ENCODE data around the gene SLC7A5.
A peak's percentile ranks its signal among the peaks of the same experiment; 100 is the strongest.

Gene SLC7A5

DNA sequence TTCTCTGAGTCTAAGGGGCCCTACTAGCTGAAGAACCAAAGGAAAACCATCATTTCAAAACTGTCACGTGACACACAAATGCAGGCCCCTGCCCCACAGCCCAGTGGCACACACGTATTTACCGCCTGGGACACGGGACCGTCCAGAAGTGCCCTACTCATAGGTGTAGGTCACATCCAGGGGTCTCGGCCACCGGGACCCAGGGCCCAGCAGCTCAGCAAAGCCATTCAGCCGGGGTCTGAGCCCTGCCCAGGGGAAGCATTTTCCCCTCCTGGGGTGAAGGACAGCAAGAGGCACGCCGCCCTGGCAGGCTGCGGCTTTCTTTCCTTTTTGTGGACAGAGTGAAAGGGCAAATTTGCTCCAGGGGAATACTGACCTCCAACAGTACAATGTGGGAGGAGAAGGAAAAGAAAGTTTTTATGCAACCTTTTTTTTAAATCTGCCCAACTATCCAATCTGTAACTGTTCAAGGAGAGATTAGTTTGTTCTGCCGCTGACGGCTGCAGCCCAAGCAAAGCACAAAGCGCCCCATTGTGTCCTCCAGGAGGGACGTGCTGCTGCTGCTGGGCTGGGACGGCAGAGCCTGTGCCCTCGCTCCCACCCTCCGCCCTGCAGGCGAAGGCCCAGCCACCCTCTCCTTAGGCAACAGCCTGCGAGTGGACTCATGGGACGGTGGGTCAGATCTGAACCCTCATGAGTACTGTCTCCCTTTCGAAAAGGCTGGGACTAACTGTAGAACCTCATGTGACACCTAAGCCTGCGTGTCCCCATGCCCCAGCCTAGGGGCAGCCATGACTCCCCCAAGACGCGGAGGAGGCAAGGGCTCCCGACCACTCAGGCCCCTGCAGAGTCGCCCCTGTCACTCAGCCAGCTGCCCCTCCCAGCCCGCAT, 21.3 kb downstream of the SLC7A5 start:
- Histone ChIP-seq H3K4me2 (peak overlapping the region; percentile 81), H3K27ac (peak overlapping the region; percentile 56), H3K4me3 (no peak overlapping the region), H3K4me1 (peaks cover 100% of the 10 kb centered on the region), H3K36me3 (peaks cover 97% of the 10 kb centered on the region), H3K9ac (peak overlapping the region; percentile 55; the same call in 1 of the 2 replicates), H4K20me1 (peaks cover 100% of the 10 kb centered on the region), H3K9me3 (no peaks in the 10 kb centered on the region), H3K27me3 (no peaks in the 10 kb centered on the region)
- TF ChIP-seq Cebpa-rat (IDR thresholded peaks at IDR 0.05): no peak

DNA sequence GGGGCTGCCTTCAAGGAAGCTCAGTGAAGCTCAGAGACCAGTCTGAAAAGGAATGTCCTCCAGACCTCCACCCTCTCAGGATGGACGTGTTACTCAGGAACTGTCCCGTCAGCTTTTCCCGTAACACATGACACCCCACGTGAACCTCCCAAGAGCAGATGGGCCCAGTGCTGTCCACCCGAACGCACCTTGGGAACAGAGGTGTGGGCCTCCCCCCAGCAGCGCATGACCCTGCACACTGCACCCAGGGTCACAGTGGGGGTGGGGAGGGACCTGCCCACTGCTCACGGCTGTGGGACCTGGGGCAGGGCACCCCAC, 21.9 kb downstream of the SLC7A5 start:
- peaks cover 100% of the 10 kb centered on the region for H3K4me1 ChIP-seq
- no peaks in the 10 kb centered on the region for H3K9me3 ChIP-seq
- peak overlapping the region; percentile 81 for H3K4me2 ChIP-seq
- H3K4me3 ChIP-seq: no peak overlapping the region
- H3K27ac ChIP-seq: peak overlapping the region; percentile 56
- H3K9ac ChIP-seq: peak overlapping the region; percentile 55
- no peaks in the 10 kb centered on the region for H3K27me3 ChIP-seq
- peaks cover 97% of the 10 kb centered on the region for H3K36me3 ChIP-seq
- H4K20me1 ChIP-seq: peaks cover 100% of the 10 kb centered on the region
- no peak for TF ChIP-seq Cebpa-rat (IDR thresholded peaks at IDR 0.05)

DNA sequence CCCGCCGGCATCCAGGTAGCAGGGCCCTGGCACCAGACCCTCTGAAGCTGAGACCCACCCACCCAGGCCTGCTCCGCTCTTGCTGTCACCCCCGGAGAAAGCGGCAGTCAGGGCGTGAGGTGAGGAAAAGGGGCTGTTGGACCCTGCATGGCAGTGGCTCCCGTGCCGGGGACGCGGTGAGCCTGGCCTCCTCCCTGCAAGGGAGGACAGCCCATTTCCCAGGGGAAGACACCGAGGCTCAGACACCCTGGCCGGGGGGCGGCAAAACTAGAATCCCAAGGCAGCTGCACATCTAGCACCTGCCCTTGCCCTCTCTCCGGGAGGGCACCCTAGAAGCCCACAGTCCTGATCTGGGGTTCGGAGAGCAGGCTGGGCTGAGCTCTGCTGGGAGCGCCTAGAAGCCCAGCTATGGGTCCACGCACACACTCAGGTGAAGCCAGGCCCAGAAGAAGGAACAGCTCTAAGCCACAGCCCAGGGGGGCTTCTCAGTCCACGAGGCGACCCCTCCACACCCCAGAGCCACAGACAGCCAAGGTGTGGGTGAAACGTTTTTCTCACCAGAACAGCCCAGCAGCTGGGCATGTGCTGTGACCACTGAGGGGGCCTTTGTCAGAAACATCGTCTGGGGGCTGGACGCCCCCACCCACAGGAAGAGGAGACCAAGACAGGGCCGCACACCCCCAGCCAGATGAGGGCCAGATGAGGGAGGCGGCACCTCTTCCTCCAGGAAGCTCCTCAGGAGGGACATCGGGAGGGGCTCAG, 22.4 kb downstream of the SLC7A5 start:
- Histone ChIP-seq H3K4me2 (peak overlapping the region; percentile 81), H3K36me3 (peaks cover 97% of the 10 kb centered on the region), H3K4me1 (peaks cover 100% of the 10 kb centered on the region), H3K27me3 (no peaks in the 10 kb centered on the region), H3K4me3 (no peak overlapping the region), H3K9me3 (no peaks in the 10 kb centered on the region), H3K9ac (peak overlapping the region; percentile 55), H4K20me1 (peaks cover 100% of the 10 kb centered on the region), H3K27ac (peak overlapping the region; percentile 56)
- no peak for TF ChIP-seq Cebpa-rat (IDR thresholded peaks at IDR 0.05)

DNA sequence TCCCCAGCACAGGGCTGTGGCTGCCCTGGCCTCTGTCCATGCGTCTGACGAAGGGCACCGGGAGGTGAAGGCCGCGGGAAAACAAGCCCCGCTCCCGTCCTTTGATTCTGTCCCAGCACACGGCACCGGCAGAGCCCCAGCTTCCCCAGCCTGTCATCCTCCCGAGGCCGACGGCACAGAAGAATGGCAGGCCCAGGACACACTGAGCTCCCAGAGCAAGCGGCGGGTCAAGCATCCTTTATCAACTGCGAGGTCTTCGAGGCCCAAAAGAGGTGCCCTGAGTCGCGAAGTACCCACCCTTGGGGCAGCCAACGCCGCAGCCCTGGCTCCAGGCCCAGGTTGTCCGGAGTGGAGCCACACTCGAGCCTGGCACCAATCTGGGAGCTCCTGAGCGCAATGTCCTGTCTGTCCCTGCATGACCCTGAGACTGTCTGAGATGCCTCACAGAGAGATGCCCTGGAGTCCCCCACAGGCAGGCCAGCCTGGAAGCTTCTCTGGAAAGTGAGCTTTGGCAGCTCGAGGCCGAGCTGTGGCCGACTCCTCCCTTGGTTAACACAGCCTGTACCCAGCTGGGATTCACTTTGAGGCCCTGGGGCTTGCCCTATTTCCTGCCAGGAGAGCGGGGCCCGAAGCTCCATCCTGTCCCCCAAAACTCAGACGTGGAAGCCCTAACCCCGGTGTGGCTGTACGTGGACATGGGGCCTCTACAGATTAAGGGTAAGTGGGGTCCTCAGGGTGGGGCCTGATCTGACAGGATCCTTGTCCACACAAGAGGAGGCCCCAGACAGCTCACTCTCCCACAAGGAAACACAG, 23.3 kb downstream of the SLC7A5 start:
- Histone ChIP-seq H3K4me1 (peaks cover 100% of the 10 kb centered on the region), H3K9me3 (no peaks in the 10 kb centered on the region), H3K4me2 (peak overlapping the region; percentile 81), H3K27ac (peak overlapping the region; percentile 56), H3K27me3 (no peaks in the 10 kb centered on the region), H3K36me3 (peaks cover 97% of the 10 kb centered on the region), H3K9ac (peak overlapping the region; percentile 55), H4K20me1 (peaks cover 100% of the 10 kb centered on the region), H3K4me3 (no peak overlapping the region)
- no peak for TF ChIP-seq Cebpa-rat (IDR thresholded peaks at IDR 0.05)

DNA sequence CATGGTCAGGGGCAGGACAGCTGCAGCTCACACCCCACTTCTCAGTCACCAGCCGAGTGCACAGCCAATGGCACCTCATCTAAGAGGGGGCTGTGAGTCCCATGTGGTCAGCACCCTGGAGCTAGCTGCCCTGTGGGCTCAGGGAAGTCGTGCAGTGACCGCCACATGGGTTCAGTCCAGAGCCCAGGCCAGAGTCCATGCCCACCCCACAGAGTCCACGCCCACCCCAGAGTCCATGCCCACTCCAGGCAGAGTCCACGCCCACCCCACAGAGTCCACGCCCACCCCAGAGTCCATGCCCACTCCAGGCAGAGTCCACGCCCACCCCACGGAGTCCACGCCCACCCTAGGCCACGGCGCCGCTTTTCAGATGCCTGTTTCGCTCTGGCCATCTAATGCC, 24.1 kb downstream of the SLC7A5 start:
- H3K9ac ChIP-seq: no peak overlapping the region
- TF ChIP-seq Cebpa-rat (IDR thresholded peaks at IDR 0.05): no peak
- H3K4me1 ChIP-seq: peaks cover 100% of the 10 kb centered on the region
- 0 out of 2 replicates have a peak overlapping the region, but pooled peaks have one; percentile 8 for H3K4me3 ChIP-seq
- peak overlapping the region; percentile 81 for H3K4me2 ChIP-seq
- no peaks in the 10 kb centered on the region for H3K27me3 ChIP-seq
- no peaks in the 10 kb centered on the region for H3K9me3 ChIP-seq
- peaks cover 100% of the 10 kb centered on the region for H4K20me1 ChIP-seq
- H3K27ac ChIP-seq: no peak overlapping the region; the same call in 1 of the 2 replicates
- peaks cover 97% of the 10 kb centered on the region for H3K36me3 ChIP-seq

DNA sequence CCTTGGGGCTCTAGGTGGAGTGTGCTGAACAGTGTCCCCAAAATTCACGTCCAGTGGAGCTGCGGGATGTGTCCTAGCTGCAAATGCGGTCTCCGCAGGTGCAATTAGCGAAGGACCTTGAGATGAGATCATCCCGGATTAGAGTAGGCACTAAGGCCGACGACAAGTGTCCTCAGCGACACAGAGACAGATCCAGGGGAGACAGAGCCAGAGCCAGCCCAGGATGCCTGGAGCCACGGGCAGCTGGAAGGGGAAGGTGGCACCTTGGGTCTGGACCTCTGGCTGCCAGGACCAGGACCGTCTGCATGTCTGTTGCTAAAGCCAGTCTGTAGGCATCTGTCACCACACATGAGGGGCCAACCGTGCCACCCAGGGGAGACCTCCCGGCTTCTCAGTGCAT, 24.5 kb downstream of the SLC7A5 start:
- no peak for TF ChIP-seq Cebpa-rat (IDR thresholded peaks at IDR 0.05)
- H3K36me3 ChIP-seq: peaks cover 97% of the 10 kb centered on the region

DNA sequence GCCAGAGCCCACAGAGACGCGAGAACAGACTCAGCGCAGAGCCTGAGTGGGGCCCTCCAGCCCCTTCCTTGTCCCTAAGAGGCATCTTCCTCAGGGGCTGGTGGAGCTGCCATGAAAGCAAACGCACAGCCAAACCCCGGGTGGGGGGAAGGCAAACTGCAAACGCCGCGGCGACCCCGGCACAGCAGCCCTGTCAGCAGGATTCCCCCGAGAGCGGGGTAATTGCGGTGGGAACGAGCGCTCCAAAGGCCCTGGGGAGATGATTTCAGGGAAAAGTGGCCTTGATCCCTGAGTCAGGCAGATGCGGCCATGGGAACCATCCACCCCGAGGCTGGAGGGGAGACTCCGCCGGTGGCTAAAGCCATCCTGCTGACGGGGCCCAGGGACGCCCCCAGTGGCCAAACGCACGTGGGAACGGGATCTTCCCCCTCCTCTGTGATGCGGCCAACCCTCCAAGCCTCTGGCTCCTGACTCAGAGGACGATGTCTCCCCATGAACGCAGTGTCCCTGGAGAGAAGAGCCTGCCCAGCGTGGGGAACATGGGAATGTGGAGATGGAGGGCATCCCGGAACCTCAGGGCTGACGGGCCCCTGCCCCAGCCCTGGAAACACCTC, 25.1 kb downstream of the SLC7A5 start:
- H3K4me1 ChIP-seq: peaks cover 100% of the 10 kb centered on the region
- no peak for TF ChIP-seq Cebpa-rat (IDR thresholded peaks at IDR 0.05)
- H3K9me3 ChIP-seq: no peaks in the 10 kb centered on the region
- H3K4me2 ChIP-seq: peak overlapping the region; percentile 81
- peak overlapping the region; percentile 24; the same call in 1 of the 2 replicates for H3K27ac ChIP-seq
- peak overlapping the region; percentile 18; the same call in 1 of the 2 replicates for H3K9ac ChIP-seq
- no peaks in the 10 kb centered on the region for H3K27me3 ChIP-seq
- peak overlapping the region; percentile 8; the same call in 1 of the 2 replicates for H3K4me3 ChIP-seq
- peaks cover 97% of the 10 kb centered on the region for H3K36me3 ChIP-seq
- peaks cover 100% of the 10 kb centered on the region for H4K20me1 ChIP-seq

More for the DNA sequence above, 24.5 kb downstream of the SLC7A5 start:
- no peaks in the 10 kb centered on the region for H3K9me3 ChIP-seq
- peak overlapping the region; percentile 8; the same call in 1 of the 2 replicates for H3K4me3 ChIP-seq
- H3K27me3 ChIP-seq: no peaks in the 10 kb centered on the region
- peaks cover 100% of the 10 kb centered on the region for H3K4me1 ChIP-seq
- peak overlapping the region; percentile 24; the same call in 1 of the 2 replicates for H3K27ac ChIP-seq
- peak overlapping the region; percentile 81 for H3K4me2 ChIP-seq
- no peak overlapping the region for H3K9ac ChIP-seq
- H4K20me1 ChIP-seq: peaks cover 100% of the 10 kb centered on the region

DNA sequence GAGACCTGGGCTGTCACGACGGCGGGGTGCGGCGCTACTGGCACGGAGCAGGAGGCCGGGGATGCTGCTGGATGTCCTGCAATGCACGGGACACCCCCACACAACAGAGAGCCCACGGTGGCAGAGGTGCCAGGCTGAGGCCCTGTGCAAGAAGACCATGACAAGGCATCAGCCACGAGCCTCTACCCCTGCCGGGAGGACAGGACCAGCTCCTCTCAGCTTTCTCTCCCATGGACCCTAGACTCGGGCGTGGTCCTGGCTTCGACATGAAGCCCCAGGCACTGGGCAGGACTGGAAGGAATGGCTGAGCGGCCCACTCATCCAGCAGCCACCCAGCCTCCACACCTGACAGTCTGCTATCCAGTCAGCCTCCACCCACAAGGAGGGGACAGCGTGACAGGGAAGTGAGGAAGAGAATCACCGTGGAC, 25.6 kb downstream of the SLC7A5 start:
- Histone ChIP-seq H3K4me3 (peak overlapping the region; percentile 8; the same call in 1 of the 2 replicates), H3K9ac (peak overlapping the region; percentile 18; the same call in 1 of the 2 replicates), H3K4me2 (peak overlapping the region; percentile 81), H4K20me1 (peaks cover 100% of the 10 kb centered on the region), H3K36me3 (peaks cover 97% of the 10 kb centered on the region), H3K4me1 (peaks cover 100% of the 10 kb centered on the region), H3K27ac (peak overlapping the region; percentile 24; the same call in 1 of the 2 replicates), H3K27me3 (no peaks in the 10 kb centered on the region), H3K9me3 (no peaks in the 10 kb centered on the region)
- TF ChIP-seq Cebpa-rat (IDR thresholded peaks at IDR 0.05): no peak

All from BLaER1 (cell line).